ENCODE measurements around the gene TRABD2B.
A peak's percentile ranks its signal among the peaks of the same experiment; 100 is the strongest.

The TRABD2B gene

DNA sequence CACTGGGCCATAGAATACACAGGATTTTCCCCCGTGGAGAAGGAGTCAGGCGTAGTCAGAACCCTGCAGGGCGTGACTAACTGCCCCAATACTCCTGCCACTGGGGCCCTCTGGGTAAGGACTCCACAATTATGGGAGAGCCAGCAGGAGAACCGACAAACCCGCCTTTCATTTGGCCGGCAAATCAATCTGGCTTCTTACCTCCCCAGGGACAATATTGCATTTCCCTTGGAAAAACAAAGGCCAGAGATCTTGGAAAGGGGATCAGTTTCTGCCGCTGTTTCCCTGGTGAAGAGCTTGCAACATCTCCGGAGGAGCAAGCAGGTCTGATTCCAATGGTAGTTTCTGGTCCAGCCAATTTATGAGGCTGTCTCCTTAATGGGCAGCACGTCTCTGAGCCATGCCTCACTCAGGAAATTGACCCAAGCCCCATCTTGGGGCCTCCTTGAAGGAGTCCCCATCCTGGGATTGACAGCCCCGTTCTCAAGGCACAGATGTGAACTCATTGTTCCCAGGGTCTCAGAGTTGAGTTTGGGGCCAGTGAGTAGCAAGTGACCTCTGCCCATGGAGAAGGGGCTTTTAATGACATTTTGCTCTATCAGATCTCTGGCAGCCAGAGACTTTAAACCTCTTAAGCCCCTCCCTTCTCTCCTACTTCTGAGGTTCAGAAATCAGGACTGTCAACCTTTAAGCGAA lies 4.3 kb downstream of the TRABD2B start:
- DNase-seq = peak; percentile 18

DNA sequence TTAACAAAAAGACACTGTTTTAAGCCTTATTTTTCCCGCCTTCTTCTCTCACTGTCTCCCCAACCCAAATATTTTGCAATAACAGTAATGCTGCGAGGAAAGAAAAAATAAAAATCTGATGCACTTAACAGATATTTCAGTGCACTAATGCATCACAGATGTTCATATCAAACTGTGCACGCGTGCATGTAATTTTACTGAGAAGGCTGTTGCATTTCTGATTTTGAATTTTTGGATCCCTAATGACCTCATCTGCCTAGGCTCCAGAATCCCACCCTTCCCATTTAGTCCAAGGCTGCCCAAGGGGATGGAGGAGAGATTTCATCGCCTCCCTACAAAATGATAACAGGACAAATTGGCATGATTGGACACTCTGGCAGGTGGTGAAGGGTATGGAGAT lies 5.5 kb downstream of the TRABD2B start:
- no peak for DNase-seq

DNA sequence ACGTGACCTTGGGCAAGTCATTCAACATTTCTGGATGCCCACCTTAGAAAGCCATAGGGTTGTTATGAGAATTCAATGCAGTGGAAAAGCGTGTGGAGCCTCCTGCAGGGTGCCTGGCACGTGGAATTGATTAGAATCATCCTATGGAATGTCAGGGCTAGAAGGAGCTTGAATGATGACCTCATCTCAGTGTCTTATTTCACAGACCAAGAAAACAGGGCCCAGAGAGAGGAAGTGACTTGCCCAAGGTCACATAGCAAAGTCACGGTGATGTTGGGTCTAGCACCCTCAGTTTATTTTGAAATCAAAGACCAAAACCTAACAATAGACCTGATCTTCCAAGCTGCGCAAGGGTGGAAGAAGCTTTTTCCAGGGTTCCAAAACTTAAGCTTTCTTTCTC lies 6.0 kb downstream of the TRABD2B start:
- peak; percentile 75 for DNase-seq

DNA sequence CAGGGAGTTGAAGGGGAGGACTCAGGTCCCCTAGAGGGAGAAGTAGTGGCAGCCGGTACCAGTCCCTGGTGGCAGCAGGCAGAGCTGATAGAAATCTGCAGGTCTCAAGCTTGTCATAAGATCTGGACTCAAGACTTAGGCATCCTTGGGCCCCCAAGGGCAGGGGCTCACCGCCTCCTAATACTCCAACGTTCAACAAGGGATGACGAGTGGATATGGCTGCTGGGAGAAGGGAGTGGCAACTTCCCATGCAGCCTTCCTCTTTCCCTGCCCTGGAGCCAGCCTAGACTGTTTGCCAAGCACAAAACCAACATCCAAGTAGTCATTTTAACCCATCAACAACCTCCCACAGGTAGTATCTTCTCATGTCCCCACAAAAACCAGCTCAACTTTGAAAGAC lies 6.9 kb downstream of the TRABD2B start:
- no peak for DNase-seq

DNA sequence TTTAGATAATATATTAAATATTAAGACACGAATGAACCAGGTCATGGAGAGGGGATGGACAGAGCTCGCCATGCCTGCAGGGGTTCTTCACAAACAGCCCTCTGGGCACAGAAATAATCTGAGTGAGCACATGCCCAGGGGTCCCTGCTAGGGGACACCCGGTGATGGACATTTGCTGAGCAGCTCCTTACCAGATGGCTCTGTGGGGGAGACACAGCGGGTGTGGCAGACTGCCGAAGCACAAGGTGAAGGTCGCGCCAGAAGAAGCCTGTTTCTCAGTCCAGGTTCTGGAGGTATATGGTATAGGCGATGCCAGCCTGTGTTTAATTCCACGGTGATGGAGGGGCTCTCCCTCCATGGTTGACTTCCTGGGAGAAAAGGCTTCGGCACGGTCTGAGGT lies 9.6 kb downstream of the TRABD2B start:
- no peak for DNase-seq

DNA sequence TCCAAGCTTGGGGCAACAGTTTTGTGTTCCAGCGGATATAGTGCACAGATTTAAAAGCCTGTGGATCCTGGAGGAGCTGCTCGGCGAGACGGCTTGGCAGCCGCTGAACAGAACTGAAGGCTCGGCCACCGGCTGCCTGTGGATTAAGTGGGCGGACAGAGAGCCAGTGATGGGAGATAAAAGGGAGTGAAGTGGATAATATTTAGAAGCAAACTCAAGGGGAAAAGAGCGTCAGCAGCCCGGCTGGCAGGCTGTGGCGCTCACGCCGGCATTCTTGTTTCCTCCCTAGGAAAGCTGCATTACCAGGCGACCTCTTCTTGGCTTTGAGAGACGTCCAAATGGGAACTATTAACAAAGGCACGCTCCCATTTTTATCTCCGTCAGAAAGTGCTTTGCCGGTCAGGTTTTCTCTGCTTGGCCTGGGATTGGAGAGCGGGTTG lies 10.4 kb downstream of the TRABD2B start:
- no peak for DNase-seq

DNA sequence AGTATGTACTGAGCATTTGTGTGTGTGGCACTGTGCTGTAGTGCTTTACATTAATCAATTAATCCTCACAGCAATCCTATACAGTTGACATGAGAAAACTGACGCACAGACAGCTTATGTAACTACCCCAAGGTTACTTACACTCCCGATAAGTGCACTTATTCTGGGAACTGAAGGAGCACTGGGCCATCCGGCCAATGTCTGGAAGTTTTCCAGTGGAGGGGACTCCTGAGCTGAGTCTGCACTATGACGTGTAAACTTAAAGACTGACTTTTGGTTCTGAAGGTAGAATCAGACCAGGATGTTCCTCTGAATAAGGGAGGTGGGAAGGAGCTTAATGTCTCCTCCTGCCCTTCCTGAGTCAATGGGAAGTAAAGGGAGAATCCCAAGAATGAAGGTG lies 12.2 kb downstream of the TRABD2B start:
- no peak for DNase-seq

DNA sequence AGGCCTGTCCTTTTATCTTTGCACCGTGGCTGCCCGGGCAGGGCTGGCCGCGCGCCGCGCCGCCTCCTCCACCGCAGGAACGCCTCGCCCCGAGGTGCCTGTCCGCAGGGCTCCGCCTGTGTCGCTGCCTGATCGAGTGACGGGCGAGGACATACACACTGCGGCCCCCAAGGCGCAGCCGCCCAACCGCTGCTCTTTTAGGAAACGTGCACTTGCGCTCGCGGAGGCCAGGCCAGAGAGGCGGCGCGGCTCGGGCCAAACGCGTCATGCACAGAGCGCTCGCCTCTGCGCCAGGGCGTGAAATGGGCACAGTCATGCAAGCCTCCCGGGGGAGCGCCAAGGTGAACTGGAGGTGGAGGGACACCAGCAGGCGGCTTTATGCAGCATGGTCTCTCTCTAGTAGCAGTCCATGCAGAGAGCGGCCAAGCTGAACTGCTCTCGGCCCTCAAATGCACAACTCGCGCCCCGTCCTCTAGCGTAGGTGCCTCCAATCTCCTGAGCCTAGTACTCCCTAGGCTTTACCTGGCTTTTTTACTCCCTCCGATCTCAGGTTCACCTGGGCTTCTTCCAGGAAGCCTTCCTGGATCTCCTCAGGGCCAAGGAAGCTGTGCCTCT lies 12.9 kb downstream of the TRABD2B start:
- DNase-seq = no peak

DNA sequence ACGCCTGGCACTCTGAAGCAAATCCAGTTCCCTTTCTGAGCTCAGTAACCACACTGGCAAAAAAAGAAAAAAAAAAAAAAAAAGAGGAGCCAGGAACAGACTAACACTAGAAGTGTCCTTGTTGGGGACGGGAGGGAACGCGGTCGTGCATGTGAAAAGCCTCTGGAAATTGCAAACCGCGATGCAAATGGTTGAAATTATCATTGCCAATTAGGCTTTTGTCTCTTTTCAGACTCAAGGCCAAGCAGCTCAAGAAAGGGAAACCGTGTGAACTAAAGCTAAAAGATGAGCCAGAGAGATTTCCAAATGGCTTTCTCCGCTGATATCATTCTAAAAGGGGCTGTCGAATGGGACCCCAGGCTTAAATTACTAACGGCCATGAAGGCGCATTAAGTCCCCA lies 13.5 kb downstream of the TRABD2B start:
- no peak for DNase-seq

DNA sequence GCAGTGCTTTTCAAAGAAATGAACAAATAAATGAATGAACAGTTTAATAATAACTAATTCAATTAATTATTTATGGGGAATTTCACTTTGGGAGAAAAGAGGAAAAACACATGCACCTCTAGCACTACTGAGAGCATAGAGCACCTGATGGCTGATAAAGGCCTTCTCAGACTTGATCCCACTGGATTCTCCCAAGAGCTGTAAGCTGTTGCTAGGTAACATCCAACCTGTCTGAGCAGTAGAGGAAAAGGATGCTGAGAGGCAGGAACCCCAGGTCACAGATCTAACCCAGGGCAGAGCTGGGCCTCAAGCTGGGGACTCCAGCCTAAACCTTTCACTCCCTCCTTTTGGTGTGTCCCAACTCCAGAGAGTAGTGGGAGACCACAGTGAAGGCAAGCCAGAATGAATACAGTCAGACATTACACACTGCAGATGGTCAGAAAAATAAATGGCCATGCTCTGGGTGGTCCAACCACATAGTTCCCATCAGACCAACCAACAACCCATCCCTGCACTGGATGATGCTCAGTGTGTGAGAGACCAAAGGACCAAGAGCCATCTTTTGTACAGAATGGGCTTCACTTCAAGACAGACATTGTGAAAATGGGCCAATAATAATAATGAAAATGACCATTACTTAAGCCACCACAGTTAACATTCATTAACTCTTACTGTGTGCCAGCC lies 15.4 kb downstream of the TRABD2B start:
- DNase-seq = no peak

DNA sequence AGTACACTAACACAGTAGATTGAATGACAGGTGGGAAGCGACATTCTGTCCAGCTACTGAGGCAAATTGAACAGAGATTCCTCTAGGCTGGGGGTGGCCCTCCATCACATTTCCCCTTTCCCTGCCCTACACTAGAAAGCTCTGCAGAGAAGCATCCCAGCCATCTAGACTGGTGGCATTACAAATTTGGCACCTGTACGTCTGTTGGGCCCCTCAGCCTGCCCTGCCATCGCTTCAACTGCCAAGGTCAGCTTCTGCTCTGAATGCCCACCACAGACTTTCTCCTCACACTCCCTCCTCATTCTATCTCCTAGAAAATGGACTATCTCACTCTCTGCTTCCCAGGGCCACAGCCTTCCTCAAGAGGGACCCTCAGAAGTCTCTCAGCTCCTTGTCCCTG lies 16.7 kb downstream of the TRABD2B start:
- DNase-seq = no peak

DNA sequence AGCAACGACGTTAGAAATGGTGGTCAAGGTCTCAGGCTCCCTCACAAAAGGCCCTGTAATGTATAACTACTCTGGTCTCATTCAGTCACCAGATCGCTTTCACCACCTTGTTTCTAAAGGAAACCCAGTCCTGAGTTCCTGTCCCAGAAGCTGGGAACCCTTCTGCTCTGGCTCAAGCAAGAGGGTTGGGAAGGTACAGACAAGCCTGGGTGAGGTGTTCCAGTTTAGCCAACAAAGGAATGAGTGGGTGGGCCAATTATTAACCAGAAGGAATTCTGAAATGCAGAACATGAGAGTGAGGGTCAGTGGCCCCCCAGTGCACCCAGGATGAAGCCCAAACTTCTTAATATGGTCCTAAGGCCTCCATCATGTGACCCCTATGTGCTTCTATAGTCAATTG lies 17.5 kb downstream of the TRABD2B start:
- DNase-seq = no peak

DNA sequence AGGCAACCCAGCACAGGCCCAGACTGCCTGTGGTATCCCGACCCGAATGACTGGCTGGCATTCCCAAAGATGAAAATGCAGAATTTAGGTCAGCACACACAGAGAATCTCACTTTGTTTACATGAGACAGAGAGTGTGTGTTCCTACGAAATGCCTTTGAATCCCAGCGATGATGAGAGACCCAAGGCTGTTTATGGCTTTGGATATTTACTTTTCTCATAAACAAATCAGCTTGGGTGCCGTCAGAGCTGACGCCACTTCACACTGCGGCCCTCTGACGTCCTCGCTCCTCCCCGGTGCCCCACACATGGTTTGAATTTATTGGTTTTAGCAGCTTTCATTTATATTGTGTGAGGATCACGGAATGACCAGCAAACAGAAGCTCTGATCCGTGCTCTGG lies 18.7 kb downstream of the TRABD2B start:
- DNase-seq = no peak

DNA sequence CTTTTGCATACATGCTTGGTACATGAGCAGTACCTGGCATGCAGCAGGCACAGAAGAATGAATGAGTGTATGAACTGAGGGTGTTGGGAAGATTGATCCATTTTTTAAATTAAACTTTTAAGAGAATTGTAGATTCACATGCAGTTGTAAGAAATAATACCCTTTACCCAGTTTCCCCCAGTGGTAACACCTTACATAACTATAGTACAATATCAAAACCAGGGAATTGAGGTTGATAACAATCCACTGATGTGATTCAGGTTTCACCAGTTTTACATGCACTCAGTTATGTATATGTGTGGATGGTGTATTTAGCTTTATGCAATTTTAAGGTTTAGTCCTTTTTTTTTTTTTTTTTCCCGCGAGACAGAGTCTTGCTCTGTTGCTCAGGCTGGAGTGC lies 20.5 kb downstream of the TRABD2B start:
- DNase-seq = no peak

DNA sequence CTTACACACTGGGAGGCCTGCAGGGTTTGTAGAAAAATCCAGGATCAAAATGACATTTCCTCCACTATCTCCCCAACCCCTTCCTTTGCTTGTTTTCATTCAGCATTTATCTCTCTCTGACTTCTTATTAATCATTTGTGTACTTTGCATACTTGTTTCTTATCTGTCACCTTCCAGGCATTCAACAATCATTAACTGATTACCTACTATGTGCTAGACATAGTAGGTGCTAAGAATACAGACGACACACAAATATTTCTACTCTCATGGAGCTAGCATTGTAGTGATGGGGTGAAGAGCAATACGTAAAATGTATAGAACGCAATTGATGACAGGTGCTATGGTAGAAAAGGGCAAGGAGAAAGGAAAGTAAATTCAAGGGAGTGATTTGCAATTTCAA lies 20.9 kb downstream of the TRABD2B start:
- DNase-seq = no peak

DNA sequence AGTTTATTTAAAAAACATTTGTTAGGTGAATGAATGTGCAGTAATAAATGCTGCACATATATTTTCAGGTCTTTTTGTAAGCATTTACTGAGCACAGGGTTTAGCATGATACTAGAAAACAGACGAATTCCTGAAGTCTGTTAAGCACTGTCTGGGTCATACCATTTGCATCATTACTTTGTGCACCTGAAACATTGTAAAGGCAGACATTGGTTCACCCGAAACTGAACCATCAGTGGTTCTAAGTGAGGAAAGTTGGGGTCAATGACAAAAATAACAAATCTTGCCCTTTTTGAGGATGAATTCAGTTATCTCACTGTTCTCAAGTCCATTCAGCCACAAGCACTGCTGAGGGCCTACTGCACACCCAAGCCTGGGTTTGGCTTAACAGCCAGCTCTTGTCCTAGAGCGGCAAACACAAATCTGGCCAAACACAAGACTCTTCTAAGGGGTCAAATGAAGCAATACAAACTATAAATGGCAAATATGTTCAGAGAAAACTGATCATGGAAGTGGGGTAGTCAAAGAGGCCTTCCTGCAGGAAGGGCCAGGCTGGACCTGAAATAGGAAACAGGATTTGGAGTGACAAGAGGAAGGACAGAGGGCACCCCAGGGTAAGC lies 21.8 kb downstream of the TRABD2B start:
- no peak for DNase-seq

DNA sequence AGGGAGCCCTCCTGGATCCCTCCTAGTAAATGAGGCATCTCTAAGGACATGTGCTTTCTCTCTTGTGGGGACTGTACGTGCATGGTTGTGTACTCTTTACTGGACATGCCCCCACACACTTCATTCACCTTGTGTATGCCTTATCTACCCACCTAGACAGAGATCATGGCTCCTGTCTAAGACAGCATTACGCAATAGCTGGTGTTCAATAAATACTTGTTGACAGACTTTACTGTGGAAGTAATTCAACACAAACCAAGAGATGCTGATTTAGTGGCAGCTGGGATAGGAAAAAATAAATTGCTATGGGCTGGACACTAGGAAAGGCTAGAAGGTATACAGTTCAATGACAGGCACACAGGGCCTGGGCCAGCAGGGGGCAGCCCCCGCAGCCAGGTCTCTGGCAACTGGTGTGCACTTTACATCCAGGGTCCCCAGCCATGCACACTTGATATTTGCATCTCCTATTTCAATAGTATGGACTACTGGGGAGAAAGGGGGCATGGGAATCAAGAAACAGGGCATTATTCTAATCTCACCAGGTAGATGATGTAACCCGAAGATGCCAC lies 24.2 kb downstream of the TRABD2B start:
- no peak for DNase-seq

DNA sequence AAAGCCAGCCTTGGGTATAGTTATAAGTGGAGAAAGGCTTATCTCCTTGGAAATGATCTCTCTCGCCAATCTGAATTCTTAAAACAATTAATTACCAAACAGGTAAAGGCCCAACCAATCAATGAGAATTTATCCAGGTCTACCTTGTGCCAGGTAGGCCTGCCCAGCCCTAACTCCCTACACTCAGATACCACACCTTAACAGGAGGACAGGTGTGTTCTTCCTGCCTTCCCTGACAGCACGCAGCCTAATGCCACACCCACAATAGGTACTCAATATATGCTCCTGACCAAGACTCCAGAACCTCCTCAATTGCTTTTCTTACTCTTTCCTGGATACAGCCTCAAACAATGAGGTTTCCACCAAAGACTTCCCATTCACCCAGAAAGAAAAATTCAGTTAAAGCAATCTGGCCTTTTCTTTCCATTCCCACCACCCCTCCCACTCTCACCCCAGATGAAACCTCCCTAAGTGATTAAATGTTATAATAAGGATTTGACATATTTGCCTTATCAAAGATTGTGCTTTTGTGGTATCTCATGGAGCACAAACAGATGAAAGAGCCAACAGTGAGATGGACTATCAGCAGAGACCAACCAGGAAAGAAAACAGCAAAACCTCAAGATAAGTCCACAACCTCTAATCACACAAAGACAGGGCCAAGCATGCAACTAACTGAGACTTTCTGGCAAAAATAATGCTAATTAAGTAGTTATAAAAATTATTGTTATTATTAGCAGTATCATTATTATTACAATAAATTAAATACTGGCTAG lies 25.6 kb downstream of the TRABD2B start:
- DNase-seq = no peak

DNA sequence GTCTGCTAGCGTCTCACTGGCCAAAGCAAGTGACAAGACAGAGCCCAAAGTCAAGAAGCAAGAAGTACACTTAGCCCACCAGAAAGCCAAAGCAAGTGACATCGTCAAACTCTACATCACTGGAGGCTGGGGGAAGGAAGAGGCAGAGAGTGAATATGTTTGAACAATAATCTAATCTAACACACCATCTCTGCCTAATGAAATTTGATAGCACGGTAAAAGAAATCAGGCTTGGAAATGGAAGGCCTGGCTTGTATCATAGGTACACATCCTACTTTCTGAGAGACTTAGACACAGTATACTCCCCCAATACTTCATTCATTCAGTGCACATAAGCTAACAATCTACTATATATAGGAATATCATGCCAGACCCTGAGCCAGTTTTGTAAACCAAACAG lies 26.3 kb downstream of the TRABD2B start:
- DNase-seq = no peak

DNA sequence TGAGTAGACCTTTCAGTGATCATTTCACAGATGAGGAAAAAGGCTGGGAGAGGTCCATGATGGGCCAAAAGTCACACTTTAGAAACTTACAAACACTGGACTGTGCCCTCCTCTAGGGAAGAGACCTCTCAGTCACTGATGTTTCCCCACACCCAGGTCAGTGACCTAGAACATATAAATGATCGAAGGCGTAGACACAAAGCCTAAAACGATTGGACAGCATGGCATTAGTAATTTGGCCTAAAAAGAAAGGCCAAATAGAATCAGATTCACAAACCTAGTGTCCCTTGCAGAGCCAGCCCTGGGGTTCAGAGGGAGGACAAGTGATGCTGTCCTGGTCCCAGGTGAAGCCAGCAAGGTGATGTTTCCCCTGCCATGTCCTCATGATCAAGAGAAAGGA lies 27.7 kb downstream of the TRABD2B start:
- DNase-seq = no peak

DNA sequence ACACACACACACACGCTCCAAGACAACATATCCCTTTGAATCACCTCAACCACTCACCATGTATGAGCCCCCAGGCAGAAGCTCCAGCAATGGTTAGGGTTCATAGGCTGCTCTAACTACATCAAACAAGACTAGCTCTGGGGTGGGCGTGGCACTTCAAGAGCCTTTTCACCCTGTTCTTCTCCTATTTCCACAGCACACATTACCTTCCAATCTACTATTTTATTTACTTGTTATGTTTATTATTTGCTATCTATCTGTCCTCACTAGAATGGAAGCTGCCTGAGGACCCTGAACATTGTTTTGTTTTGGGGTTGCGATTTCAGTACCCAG lies 28.7 kb downstream of the TRABD2B start:
- no peak for DNase-seq

DNA sequence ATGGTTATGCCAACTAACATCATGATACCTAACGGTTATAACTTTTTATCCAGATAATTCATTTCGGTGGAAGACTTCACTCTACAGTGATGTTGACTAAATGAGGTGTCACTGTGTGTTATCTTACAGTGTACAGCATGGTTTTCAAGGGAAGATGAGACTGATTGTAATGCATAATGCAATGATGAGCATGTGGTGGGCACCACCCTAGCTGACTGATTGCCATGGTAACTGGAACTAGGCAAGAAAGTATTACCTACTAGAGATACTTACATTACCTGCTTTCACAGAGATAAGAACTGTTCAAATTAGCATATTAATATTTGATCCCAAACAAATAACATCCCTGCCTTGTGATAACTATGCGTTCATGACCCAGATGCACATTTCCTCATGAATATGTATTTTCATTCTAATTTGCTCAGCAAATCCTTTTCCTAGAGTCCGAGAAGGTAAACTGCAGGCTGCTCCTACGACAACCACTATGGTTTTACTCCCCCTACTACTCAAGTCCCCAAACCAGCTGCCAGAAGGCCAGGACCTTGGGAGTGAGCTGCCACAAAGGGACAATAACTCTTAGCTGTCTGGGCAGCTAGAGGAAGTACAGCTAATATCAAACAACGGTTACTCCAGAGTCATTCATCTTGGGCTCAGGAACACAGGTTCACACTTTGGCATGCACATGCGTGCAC lies 29.2 kb downstream of the TRABD2B start:
- DNase-seq = no peak
